Measurements from ENCODE around the gene CASKIN1. TPM values are rescaled to one million over a fixed set of nuclear protein-coding genes. Genes with fewer than 3 reads are reported as not detected.
A peak's percentile ranks its signal among the peaks of the same experiment; 100 is the strongest.

CASKIN1 gene
- total RNA-seq, 1 experiment from 2014 or later = 5.9 TPM

DNA sequence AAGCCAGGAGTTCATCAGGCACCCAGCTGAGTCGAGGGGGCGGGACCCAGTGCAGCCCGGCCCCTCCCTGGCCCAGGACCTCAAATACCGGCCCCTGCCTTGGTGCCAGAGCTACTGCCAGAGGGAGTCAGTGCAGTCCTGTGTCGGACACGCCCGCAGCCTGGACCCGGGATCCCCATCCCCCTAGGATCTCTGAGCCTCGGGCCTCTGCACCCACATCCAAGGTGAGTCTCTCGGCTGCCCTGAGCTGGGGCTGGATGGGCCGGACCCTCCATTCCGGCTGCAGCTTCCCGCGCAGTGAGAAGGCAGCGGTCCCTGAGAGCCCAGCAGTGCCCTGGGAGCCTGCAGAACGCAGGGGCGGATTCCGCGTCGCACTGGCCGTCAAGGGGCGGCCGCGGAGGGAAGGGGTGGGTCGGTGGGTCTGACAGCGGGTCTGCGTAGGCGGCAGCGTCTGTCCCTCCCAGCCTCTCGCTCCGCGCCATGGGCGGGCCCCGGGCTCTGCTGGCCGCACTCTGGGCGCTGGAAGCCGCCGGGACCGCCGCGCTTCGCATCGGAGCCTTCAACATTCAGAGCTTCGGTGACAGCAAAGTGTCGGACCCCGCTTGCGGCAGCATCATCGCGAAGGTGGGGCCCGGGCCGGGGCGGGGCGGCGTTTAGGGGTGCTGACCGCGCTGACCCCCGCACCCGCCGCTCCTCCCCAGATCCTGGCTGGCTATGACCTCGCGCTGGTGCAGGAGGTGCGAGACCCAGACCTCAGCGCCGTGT lies 40.1 kb upstream of the CASKIN1 start, which contains the start of gene DNASE1L2:
TSS of gene DNASE1L2 (plus strand) at position 108 of the 765 bp plus-strand sequence. CDS start at position 481, 373 bp downstream.
- no peak within 1 kb of the TSS for H2AFZ ChIP-seq (ENCODE audit: low read depth, low read length, poor library complexity, severe bottlenecking)
- TF ChIP-seq ELF1 (IDR thresholded peaks at IDR 0.05; ENCODE audit: borderline replicate concordance, low read depth) = no peak
- TF ChIP-seq TCF7L2 (IDR thresholded peaks at IDR 0.05; ENCODE audit: borderline replicate concordance, extremely low read depth, insufficient read depth, insufficient read length) = no peak
- no peak for TF ChIP-seq SRF (IDR thresholded peaks at IDR 0.05; ENCODE audit: low read depth)
- no peak for TF ChIP-seq EZH2 (IDR thresholded peaks at IDR 0.05)
- no peak for TF ChIP-seq EGR1 (IDR thresholded peaks at IDR 0.05; ENCODE audit: low read depth)
- no peak for TF ChIP-seq RAD21 (IDR thresholded peaks at IDR 0.05; ENCODE audit: low read depth)
- RAD21 ChIA-PET (ENCODE audit: low non-redundant PET in 1 of 2, low total read pairs in 2 of 2, uncharacterized antibody in 2 of 2, unreplicated experiment in 2 of 2) = no interaction called here
- ATAC-seq = peak; percentile 51
- peaks cover 1 to 3% of the 10 kb centered on the region in 2 experiments; a peak in 1 of 4 replicates for H3K36me3 ChIP-seq (ENCODE audit: control insufficient read depth in 1 of 2, insufficient read depth in 2 of 2, low read length in 2 of 2)
- no peaks in the 10 kb centered on the region for H3K79me2 ChIP-seq (ENCODE audit: insufficient read depth, low read length)
- no peaks in the 10 kb centered on the region for H3K27me3 ChIP-seq (ENCODE audit: insufficient read depth, low read length)
- no peak within 1 kb of the TSS; the same call in 1 of the 2 replicates for H3K4me2 ChIP-seq (ENCODE audit: low read length)
- H3K9me2 ChIP-seq (ENCODE audit: insufficient read depth) = no peaks in the 10 kb centered on the region
- H3K4me1 ChIP-seq (ENCODE audit: control insufficient read depth in 1 of 2, insufficient read depth in 2 of 2, low read length in 2 of 2) = peaks cover 0 to 14% of the 10 kb centered on the region in 2 experiments; a peak in 3 of 4 replicates
- H4K20me1 ChIP-seq (ENCODE audit: insufficient read depth) = no peaks in the 10 kb centered on the region
- H3K27ac ChIP-seq (ENCODE audit: low read depth, low read length) = no peak within 1 kb of the TSS; the same call in 1 of the 2 replicates
- DNase-seq (ENCODE audit: low read depth, low spot score) = no peak
- no peaks in the 10 kb centered on the region for H3K9me3 ChIP-seq (ENCODE audit: control insufficient read depth in 1 of 2, insufficient read depth in 1 of 2, low read depth in 1 of 2, low read length in 2 of 2)
- no peak within 1 kb of the TSS for H3K4me3 ChIP-seq (replicated peaks in 1 of 2; ENCODE audit: low read depth in 1 of 2, low read length in 2 of 2)
- BruUV-seq (replicated peaks) = no TSS peak
- POLR2A ChIA-PET = no interaction called here
- intact Hi-C loops (cut with micrococcal nuclease) = no loop called here
- CTCF ChIA-PET = no interaction called here
- no peak within 1 kb of the TSS for H3K9ac ChIP-seq (ENCODE audit: low read length)

DNA sequence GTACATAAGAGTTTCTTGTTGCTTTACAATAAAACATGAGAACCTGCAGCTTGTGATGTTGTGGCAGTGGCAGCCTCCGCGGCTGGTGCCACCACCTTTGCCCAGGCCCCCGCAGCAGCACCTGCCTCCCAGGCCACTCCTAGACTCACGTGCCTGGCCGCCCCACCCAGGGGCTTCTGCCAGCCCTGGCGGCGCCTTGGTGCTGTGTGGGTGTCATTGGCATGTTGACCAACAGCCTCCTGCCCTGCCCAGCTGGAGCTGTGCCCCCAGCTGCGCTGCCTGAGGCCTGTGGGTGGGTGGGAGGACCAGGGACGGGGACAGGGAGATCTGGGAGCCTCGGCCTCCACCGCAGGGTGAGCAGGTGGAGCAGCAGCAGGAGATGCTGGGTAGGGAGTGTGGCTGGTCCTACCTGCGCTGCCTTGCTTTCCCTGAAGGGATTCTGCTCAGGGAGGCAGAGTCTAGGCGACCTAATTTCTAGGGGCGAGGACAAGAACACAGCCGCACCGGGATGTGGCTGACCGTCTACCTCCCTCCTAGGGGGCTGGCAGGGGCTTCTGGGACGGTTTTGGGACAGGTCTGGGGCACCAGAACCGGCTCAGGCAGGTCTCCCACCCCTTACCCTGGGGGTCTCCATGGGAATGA lies 39.4 kb upstream of the CASKIN1 start:
- BruUV-seq (replicated peaks) = no TSS peak
- DNase-seq (ENCODE audit: low read depth, low spot score) = no peak
- peaks cover 0 to 14% of the 10 kb centered on the region in 2 experiments; a peak in 3 of 4 replicates for H3K4me1 ChIP-seq (ENCODE audit: control insufficient read depth in 1 of 2, insufficient read depth in 2 of 2, low read length in 2 of 2)
- no peak overlapping the region; the same call in 1 of the 2 replicates for H3K27ac ChIP-seq (ENCODE audit: low read depth, low read length)
- ATAC-seq = peak; percentile 10; the same call in 1 of the 2 replicates
- no peak overlapping the region for H3K9ac ChIP-seq (ENCODE audit: low read length)
- H3K4me2 ChIP-seq (ENCODE audit: low read length) = no peak overlapping the region
- RAD21 ChIA-PET (ENCODE audit: low non-redundant PET in 1 of 2, low total read pairs in 2 of 2, uncharacterized antibody in 2 of 2, unreplicated experiment in 2 of 2) = no interaction called here
- CTCF ChIA-PET = no interaction called here
- H3K27me3 ChIP-seq (ENCODE audit: insufficient read depth, low read length) = no peaks in the 10 kb centered on the region
- POLR2A ChIA-PET = interaction anchor here (1.2 kb wide), 1 partner anchor 16 kb away, joined by 3 read pairs; the partner anchor contains the start of gene ECI1
- H3K4me3 ChIP-seq (replicated peaks in 1 of 2; ENCODE audit: low read depth in 1 of 2, low read length in 2 of 2) = no peak overlapping the region
- H4K20me1 ChIP-seq (ENCODE audit: insufficient read depth) = no peaks in the 10 kb centered on the region
- H3K9me2 ChIP-seq (ENCODE audit: insufficient read depth) = no peaks in the 10 kb centered on the region
- H2AFZ ChIP-seq (ENCODE audit: low read depth, low read length, poor library complexity, severe bottlenecking) = no peak overlapping the region
- H3K9me3 ChIP-seq (ENCODE audit: control insufficient read depth in 1 of 2, insufficient read depth in 1 of 2, low read depth in 1 of 2, low read length in 2 of 2) = no peaks in the 10 kb centered on the region
- intact Hi-C loops (cut with micrococcal nuclease) = no loop called here
- H3K79me2 ChIP-seq (ENCODE audit: insufficient read depth, low read length) = no peaks in the 10 kb centered on the region
- peaks cover 3% of the 10 kb centered on the region in 2 experiments; a peak in 1 of 4 replicates for H3K36me3 ChIP-seq (ENCODE audit: control insufficient read depth in 1 of 2, insufficient read depth in 2 of 2, low read length in 2 of 2)
- TF ChIP-seq CBX3 (IDR thresholded peaks at IDR 0.05; ENCODE audit: low read depth) (no peak), JUND (IDR thresholded peaks at IDR 0.05) (no peak), ATF3 (IDR thresholded peaks at IDR 0.05) (no peak), EGR1 (IDR thresholded peaks at IDR 0.05; ENCODE audit: low read depth) (no peak), EZH2 (IDR thresholded peaks at IDR 0.05) (no peak), TCF7L2 (IDR thresholded peaks at IDR 0.05; ENCODE audit: borderline replicate concordance, extremely low read depth, insufficient read depth, insufficient read length) (no peak), CEBPB (IDR thresholded peaks at IDR 0.05; ENCODE audit: low read depth) (no peak), POLR2AphosphoS5 (IDR thresholded peaks at IDR 0.05; ENCODE audit: low read depth, low read length) (no peak), EZH2phosphoT487 (IDR thresholded peaks at IDR 0.05; ENCODE audit: borderline replicate concordance) (no peak), YY1 (IDR thresholded peaks at IDR 0.05; ENCODE audit: extremely low read depth, insufficient replicate concordance, low read depth, low read length) (no peak), ELF1 (IDR thresholded peaks at IDR 0.05; ENCODE audit: borderline replicate concordance, low read depth) (no peak), ZFX (IDR thresholded peaks at IDR 0.05) (no peak)
- TF ChIP-seq, protein P1, sequence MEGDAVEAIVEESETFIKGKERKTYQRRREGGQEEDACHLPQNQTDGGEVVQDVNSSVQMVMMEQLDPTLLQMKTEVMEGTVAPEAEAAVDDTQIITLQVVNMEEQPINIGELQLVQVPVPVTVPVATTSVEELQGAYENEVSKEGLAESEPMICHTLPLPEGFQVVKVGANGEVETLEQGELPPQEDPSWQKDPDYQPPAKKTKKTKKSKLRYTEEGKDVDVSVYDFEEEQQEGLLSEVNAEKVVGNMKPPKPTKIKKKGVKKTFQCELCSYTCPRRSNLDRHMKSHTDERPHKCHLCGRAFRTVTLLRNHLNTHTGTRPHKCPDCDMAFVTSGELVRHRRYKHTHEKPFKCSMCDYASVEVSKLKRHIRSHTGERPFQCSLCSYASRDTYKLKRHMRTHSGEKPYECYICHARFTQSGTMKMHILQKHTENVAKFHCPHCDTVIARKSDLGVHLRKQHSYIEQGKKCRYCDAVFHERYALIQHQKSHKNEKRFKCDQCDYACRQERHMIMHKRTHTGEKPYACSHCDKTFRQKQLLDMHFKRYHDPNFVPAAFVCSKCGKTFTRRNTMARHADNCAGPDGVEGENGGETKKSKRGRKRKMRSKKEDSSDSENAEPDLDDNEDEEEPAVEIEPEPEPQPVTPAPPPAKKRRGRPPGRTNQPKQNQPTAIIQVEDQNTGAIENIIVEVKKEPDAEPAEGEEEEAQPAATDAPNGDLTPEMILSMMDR (IDR thresholded peaks at IDR 0.05 in 2 of 3, conservative IDR thresholded peaks at IDR 0.05 in 1 of 3; ENCODE audit: borderline replicate concordance in 1 of 3, insufficient read depth in 1 of 3, low read depth in 2 of 3, low read length in 2 of 3) = no peak
